ENCODE results near the gene STARD10. TPM values are rescaled to one million over a fixed set of nuclear protein-coding genes. Genes with fewer than 3 reads are reported as not detected.

STARD10 gene
- total RNA-seq, 1 experiment from 2014 or later: 10.6 TPM

DNA sequence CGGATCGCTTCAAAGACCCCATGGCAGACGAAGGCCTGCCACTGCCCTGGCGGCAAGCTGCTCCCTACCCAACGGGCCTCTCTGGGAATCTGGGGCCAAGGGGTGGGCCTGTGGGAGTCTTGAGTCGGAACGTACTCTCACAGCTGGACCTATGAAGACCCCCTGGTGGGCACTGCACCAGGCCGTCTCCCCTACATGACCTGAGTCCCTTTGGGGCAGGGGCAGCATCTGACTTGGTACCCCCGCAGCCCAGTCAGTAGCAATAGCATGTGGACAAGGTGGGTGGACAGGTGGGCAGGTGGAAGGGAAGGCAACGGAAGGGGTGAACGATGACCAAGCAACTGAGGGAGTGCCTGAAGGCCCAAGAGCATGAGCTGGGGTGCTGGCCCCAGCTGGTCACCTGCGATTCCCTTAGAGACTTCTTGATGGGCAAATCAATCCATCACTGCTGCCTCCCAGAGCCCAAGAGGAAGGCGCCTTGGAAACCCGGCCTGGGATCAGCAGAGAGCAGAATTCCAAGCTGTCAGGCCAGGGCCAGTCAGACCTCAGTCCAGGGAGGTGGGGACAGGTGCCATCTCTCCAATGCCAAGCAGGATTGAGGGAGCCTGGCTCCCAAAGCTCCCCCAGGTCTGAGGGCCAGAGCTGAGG lies 76.9 kb downstream of the STARD10 start:
- H3K36me3 Mint-ChIP-seq (ENCODE audit: insufficient read depth, unreplicated experiment): peaks cover 43% of the 10 kb centered on the region
- H3K9me3 Mint-ChIP-seq (ENCODE audit: unreplicated experiment): no peaks in the 10 kb centered on the region
- no peak for DNase-seq (ENCODE audit: unreplicated experiment)
- CTCF ChIA-PET: interaction anchor here (0.5 to 2.2 kb wide), 8 partner anchors 8 to 470 kb away, joined by 3 to 10 read pairs (median 3); no protein-coding TSS in a partner anchor
- no peaks in the 10 kb centered on the region for H3K27me3 Mint-ChIP-seq (ENCODE audit: insufficient read depth, unreplicated experiment)
- BruUV-seq (replicated peaks): no TSS peak
- POLR2A ChIA-PET: interaction anchor here (1.3 kb wide), 1 partner anchor 19 kb away, joined by 4 read pairs; no protein-coding TSS in a partner anchor
- no peak overlapping the region for H3K27ac Mint-ChIP-seq (ENCODE audit: low read depth, unreplicated experiment)
- intact Hi-C loops (cut with micrococcal nuclease): no loop called here
- no peak overlapping the region for H3K4me3 Mint-ChIP-seq (ENCODE audit: unreplicated experiment)
- TF ChIP-seq, protein P1, sequence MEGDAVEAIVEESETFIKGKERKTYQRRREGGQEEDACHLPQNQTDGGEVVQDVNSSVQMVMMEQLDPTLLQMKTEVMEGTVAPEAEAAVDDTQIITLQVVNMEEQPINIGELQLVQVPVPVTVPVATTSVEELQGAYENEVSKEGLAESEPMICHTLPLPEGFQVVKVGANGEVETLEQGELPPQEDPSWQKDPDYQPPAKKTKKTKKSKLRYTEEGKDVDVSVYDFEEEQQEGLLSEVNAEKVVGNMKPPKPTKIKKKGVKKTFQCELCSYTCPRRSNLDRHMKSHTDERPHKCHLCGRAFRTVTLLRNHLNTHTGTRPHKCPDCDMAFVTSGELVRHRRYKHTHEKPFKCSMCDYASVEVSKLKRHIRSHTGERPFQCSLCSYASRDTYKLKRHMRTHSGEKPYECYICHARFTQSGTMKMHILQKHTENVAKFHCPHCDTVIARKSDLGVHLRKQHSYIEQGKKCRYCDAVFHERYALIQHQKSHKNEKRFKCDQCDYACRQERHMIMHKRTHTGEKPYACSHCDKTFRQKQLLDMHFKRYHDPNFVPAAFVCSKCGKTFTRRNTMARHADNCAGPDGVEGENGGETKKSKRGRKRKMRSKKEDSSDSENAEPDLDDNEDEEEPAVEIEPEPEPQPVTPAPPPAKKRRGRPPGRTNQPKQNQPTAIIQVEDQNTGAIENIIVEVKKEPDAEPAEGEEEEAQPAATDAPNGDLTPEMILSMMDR (IDR thresholded peaks at IDR 0.05; ENCODE audit: unreplicated experiment): no peak
- peaks cover 19% of the 10 kb centered on the region for H3K4me1 Mint-ChIP-seq (ENCODE audit: insufficient read depth, unreplicated experiment)

GRCh38 chr11:72716290-72716689 lies 77.6 kb downstream of the STARD10 start:
- no peak overlapping the region for H3K27ac Mint-ChIP-seq (ENCODE audit: low read depth, unreplicated experiment)
- no peaks in the 10 kb centered on the region for H3K9me3 Mint-ChIP-seq (ENCODE audit: unreplicated experiment)
- H3K27me3 Mint-ChIP-seq (ENCODE audit: insufficient read depth, unreplicated experiment): no peaks in the 10 kb centered on the region
- TF ChIP-seq, protein P1 (IDR thresholded peaks at IDR 0.05; ENCODE audit: unreplicated experiment): no peak
- peaks cover 50% of the 10 kb centered on the region for H3K36me3 Mint-ChIP-seq (ENCODE audit: insufficient read depth, unreplicated experiment)
- POLR2A ChIA-PET: interaction anchor here (0.6 kb wide), 1 partner anchor 130 kb away, joined by 3 read pairs; no protein-coding TSS in a partner anchor
- H3K4me3 Mint-ChIP-seq (ENCODE audit: unreplicated experiment): no peak overlapping the region
- CTCF ChIA-PET: interaction anchor here (0.5 to 2.2 kb wide), 9 partner anchors 8 to 471 kb away, joined by 3 to 10 read pairs (median 3); partner anchors contain the start of gene STARD10
- BruUV-seq (replicated peaks): no TSS peak
- no peak for DNase-seq (ENCODE audit: unreplicated experiment)
- intact Hi-C loops (cut with micrococcal nuclease): no loop called here
- H3K4me1 Mint-ChIP-seq (ENCODE audit: insufficient read depth, unreplicated experiment): peaks cover 19% of the 10 kb centered on the region

- no peak overlapping the region for H3K27ac Mint-ChIP-seq (ENCODE audit: low read depth, unreplicated experiment)
Observed at GRCh38 chr11:72712841-72713240, 81.0 kb downstream of the STARD10 start.

DNA sequence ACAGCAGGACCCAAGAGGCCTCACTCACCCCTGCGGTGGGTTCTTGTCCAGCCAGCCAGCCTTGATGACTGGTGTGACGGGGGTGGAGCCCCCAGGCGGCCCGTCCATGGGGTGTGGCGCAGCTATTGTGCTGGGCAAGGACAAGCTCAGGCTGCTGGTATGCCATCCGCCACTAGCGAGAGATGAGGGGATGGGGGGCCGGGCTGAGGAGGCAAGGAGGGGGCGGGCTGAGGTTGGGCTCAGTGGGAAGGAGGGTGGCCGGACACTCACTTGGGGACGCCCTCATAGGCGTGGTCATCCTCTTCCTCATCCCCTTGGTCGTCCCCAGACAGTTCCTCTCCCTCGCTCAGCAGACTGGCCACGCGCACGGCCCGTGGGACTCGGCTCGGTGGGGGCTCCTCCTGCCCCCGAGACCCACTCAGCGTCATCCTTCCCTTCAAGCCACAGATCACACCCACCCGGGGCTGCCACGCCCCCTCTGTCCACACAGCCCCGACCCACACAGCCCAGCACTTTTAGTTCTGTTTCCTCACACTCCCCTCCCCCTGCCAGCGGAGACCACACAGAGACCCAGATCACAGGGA lies 81.6 kb downstream of the STARD10 start:
- peaks cover 4% of the 10 kb centered on the region for H3K4me1 Mint-ChIP-seq (ENCODE audit: insufficient read depth, unreplicated experiment)
- H3K4me3 Mint-ChIP-seq (ENCODE audit: unreplicated experiment): no peak overlapping the region

More at GRCh38 chr11:72712841-72713240, 81.0 kb downstream of the STARD10 start:
- DNase-seq (ENCODE audit: unreplicated experiment): no peak
- intact Hi-C loops (cut with micrococcal nuclease): no loop called here
- H3K4me3 Mint-ChIP-seq (ENCODE audit: unreplicated experiment): no peak overlapping the region
- ChIA-PET POLR2A (no interaction called here), CTCF (interaction anchor here (0.7 kb wide), 1 partner anchor 13 kb away, joined by 3 read pairs; no protein-coding TSS in a partner anchor)
- TF ChIP-seq, protein P1 (IDR thresholded peaks at IDR 0.05; ENCODE audit: unreplicated experiment): no peak
- no peaks in the 10 kb centered on the region for H3K27me3 Mint-ChIP-seq (ENCODE audit: insufficient read depth, unreplicated experiment)
- no TSS peak for BruUV-seq (replicated peaks)
- peaks cover 69% of the 10 kb centered on the region for H3K36me3 Mint-ChIP-seq (ENCODE audit: insufficient read depth, unreplicated experiment)
- H3K9me3 Mint-ChIP-seq (ENCODE audit: unreplicated experiment): no peaks in the 10 kb centered on the region
- peaks cover 4% of the 10 kb centered on the region for H3K4me1 Mint-ChIP-seq (ENCODE audit: insufficient read depth, unreplicated experiment)

More for the DNA sequence above, 81.6 kb downstream of the STARD10 start:
- DNase-seq (ENCODE audit: unreplicated experiment): no peak
- ChIA-PET CTCF (no interaction called here), POLR2A (no interaction called here)
- BruUV-seq (replicated peaks): no TSS peak
- Mint-ChIP-seq H3K27ac (ENCODE audit: low read depth, unreplicated experiment) (no peak overlapping the region), H3K27me3 (ENCODE audit: insufficient read depth, unreplicated experiment) (no peaks in the 10 kb centered on the region), H3K36me3 (ENCODE audit: insufficient read depth, unreplicated experiment) (peaks cover 75% of the 10 kb centered on the region), H3K9me3 (ENCODE audit: unreplicated experiment) (no peaks in the 10 kb centered on the region)
- intact Hi-C loops (cut with micrococcal nuclease): no loop called here
- TF ChIP-seq, protein P1 (IDR thresholded peaks at IDR 0.05; ENCODE audit: unreplicated experiment): no peak

Data from MCF 10A (cell line).